AG04450 (cell line): ENCODE data around the gene SAMD4B. TPM values are rescaled to one million over a fixed set of nuclear protein-coding genes. Genes with fewer than 3 reads are reported as not detected.
A peak's percentile ranks its signal among the peaks of the same experiment; 100 is the strongest.

Source experiments
- CTCF ChIA-PET: fragments of 300-600, 350-600 bp; formaldehyde crosslinking; extraction: SDS; loops from one replicate; lab custom pipeline; 2022; ENCODE audit warnings: antibody characterized with exemption, inconsistent platforms; lab: Charles Lee
- POLR2A ChIA-PET: fragments of 350-600 bp; formaldehyde crosslinking; extraction: SDS; loops from one replicate; lab custom pipeline; 2021; ENCODE audit warnings: antibody characterized with exemption, inconsistent platforms; lab: Yijun Ruan, JAX
- DNase-seq: peaks from one replicate; pipeline ENCODE4 v3.0.0-alpha.2; 2011; ENCODE audit warnings: low read depth, low spot score
- H3K27ac ChIP-seq: one replicate; pipeline ENCODE4 v1.5.1; 2012; ENCODE audit warnings: low read depth, low read length, control low read depth
- H3K27me3 ChIP-seq: one replicate; pipeline ENCODE4 v1.6.0; 2012; ENCODE audit warnings: low read length; ENCODE audit not compliant: control insufficient read depth, insufficient read depth
- H3K4me3 ChIP-seq: 2 replicates; pipeline ENCODE4 v1.5.1; 2011; ENCODE audit warnings: mild to moderate bottlenecking, low read depth, low read length, control low read depth
- H3K9me3 ChIP-seq: 2 replicates; pipeline ENCODE4 v1.5.1; 2012; ENCODE audit warnings: low read length; ENCODE audit not compliant: control insufficient read depth, insufficient read depth
- polyA plus RNA-seq: library from polyadenylated mRNA; depleted of rRNA; stranded (reverse); fragments of >200 nt; gene quantifications from 2 replicates; pipeline ENCODE4 v1.2.3, GENCODE V29; 2011
- TF ChIP-seq, protein P1 (sequence below): IDR thresholded peaks from 2 replicates; pipeline ENCODE4 v1.5.1; 2011; ENCODE audit warnings: low read depth, low read length, control low read depth, inconsistent platforms

The SAMD4B gene
- polyA plus RNA-seq, 1 experiment: 33.4 TPM

- CTCF ChIA-PET: interaction anchor here (1.1 kb wide), 1 partner anchor 9 kb away, joined by 4 read pairs; no protein-coding TSS in a partner anchor
- Histone ChIP-seq H3K9me3 (peaks cover 8% of the 10 kb centered on the region; the same call in 1 of the 2 replicates), H3K4me3 (peak overlapping the region; percentile 93), H3K27ac (peak overlapping the region; percentile 39), H3K27me3 (no peaks in the 10 kb centered on the region)
- TF ChIP-seq, protein P1, sequence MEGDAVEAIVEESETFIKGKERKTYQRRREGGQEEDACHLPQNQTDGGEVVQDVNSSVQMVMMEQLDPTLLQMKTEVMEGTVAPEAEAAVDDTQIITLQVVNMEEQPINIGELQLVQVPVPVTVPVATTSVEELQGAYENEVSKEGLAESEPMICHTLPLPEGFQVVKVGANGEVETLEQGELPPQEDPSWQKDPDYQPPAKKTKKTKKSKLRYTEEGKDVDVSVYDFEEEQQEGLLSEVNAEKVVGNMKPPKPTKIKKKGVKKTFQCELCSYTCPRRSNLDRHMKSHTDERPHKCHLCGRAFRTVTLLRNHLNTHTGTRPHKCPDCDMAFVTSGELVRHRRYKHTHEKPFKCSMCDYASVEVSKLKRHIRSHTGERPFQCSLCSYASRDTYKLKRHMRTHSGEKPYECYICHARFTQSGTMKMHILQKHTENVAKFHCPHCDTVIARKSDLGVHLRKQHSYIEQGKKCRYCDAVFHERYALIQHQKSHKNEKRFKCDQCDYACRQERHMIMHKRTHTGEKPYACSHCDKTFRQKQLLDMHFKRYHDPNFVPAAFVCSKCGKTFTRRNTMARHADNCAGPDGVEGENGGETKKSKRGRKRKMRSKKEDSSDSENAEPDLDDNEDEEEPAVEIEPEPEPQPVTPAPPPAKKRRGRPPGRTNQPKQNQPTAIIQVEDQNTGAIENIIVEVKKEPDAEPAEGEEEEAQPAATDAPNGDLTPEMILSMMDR: no peak
- POLR2A ChIA-PET: interaction anchor here (0.6 to 3.8 kb wide), 7 partner anchors 8 to 1813 kb away, joined by 3 to 27 read pairs (median 4); partner anchors contain the start of genes AXL, MED29, PAF1 and RPS16
- no peak for DNase-seq
Measured at GRCh38 chr19:39405958-39406655, 63.9 kb downstream of the SAMD4B start.

DNA sequence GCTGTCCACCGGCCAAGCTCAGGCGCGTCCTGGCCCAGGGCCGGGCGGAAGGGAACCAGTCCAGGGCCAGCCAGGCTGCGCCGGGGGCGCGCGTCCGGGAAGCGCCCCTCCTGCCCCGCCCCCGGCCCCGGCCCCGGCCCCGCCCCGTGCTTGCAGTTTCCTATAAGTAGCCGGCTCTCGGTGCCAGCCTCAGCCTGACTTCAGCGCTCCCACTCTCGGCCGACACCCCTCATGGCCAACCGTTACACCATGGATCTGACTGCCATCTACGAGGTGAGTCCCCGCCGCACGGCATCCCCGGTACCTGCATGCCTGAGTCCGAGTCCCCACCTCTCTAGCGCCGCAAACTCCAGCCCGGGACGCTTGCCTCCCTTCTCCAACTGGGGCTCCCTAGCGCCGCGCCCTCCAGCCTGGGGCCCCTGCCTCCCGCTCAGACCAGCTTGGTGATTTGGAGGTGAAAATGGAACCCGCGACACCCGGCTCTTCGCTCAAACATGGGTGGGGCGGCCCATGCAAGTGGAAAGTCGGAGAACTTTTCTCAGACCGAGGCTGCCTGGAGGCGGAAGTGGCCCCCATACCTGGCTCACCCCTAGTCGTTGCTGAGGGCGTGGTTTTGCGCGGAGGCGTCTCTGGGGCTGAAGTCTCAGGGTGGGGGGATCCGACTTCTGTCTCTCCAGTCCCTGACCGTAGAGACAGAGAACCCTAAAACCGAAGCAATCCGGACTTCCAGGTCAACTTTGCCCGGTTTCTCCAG is 64.6 kb downstream of the SAMD4B start, which contains the start of gene ZFP36:
Gene ZFP36, plus strand, starts transcription at position 192 of the 754 bp plus-strand sequence. Its CDS starts 58 bp downstream, at position 250.
- TF ChIP-seq, protein P1: no peak
- no peaks in the 10 kb centered on the region for H3K27me3 ChIP-seq
- peaks cover 8% of the 10 kb centered on the region; the same call in 1 of the 2 replicates for H3K9me3 ChIP-seq
- H3K27ac ChIP-seq: peak within 1 kb of the TSS; percentile 81
- ChIA-PET POLR2A (interaction anchor here (0.6 to 3.8 kb wide), 6 partner anchors 9 to 1812 kb away, joined by 3 to 27 read pairs (median 12); partner anchors contain the start of genes AXL, MED29, PAF1 and RPS16), CTCF (interaction anchor here (1.1 to 2.7 kb wide), 2 partner anchors 9 to 10 kb away, joined by 4 to 12 read pairs; no protein-coding TSS in a partner anchor)
- peak; percentile 60 for DNase-seq
- H3K4me3 ChIP-seq: peak within 1 kb of the TSS; percentile 93

GRCh38 chr19:39407410-39407659 is 65.1 kb downstream of the SAMD4B start:
- TF ChIP-seq, protein P1: no peak
- Histone ChIP-seq H3K27ac (peak overlapping the region; percentile 81), H3K4me3 (peak overlapping the region; percentile 93), H3K27me3 (no peaks in the 10 kb centered on the region), H3K9me3 (peaks cover 8% of the 10 kb centered on the region; the same call in 1 of the 2 replicates)
- DNase-seq: no peak
- CTCF ChIA-PET: interaction anchor here (2.7 kb wide), 1 partner anchor 9 kb away, joined by 12 read pairs; no protein-coding TSS in a partner anchor
- POLR2A ChIA-PET: interaction anchor here (3.7 to 3.8 kb wide), 3 partner anchors 9 to 29 kb away, joined by 20 to 27 read pairs (median 22); partner anchors contain the start of genes MED29, PAF1 and RPS16

- Histone ChIP-seq H3K27me3 (no peaks in the 10 kb centered on the region), H3K27ac (peak overlapping the region; percentile 57), H3K9me3 (peaks cover 8% of the 10 kb centered on the region; the same call in 1 of the 2 replicates), H3K4me3 (peak overlapping the region; percentile 93)
- CTCF ChIA-PET: interaction anchor here (2.7 kb wide), 1 partner anchor 10 kb away, joined by 12 read pairs; no protein-coding TSS in a partner anchor
- POLR2A ChIA-PET: interaction anchor here (3.7 to 3.8 kb wide), 3 partner anchors 10 to 28 kb away, joined by 20 to 27 read pairs (median 22); partner anchors contain the start of genes MED29, PAF1 and RPS16
- TF ChIP-seq, protein P1: no peak
- no peak for DNase-seq
Measured at GRCh38 chr19:39407660-39408391, 65.6 kb downstream of the SAMD4B start.
